Natural killer cell treated with Interleukin-12 subunit alpha and Interleukin-12 subunit beta and Interleukin-15 and Interleukin-18, amount 100 ng/mL, for 72 hours (primary cell): Measurements from ENCODE around the gene NOTCH3. TPM values are rescaled to one million over a fixed set of nuclear protein-coding genes. Genes with fewer than 3 reads are reported as not detected.
A peak's percentile ranks its signal among the peaks of the same experiment; 100 is the strongest.

ENCODE experiments used
- ATAC-seq, 2 donors: fragments of 150-1000 bp; cut with Tn5 transposase in 1 of 2; sonication (Bioruptor Pico), chemical (Tn5 transposase) in 1 of 2; 2 replicates each; pipeline ENCODE4 v1.10.0; 2021
- DNase-seq: peaks from one replicate; pipeline ENCODE4 v3.0.0; 2022; ENCODE audit warnings: low spot score
- H3K27ac Mint-ChIP-seq, 2 donors: 1 replicate in 1 of 2; 2 replicates in 1 of 2; pipeline ENCODE4 v1.8.0; 2022; ENCODE audit warnings: mixed read lengths in 2 of 2, mild to moderate bottlenecking in 1 of 2, moderate library complexity in 1 of 2
- H3K27me3 Mint-ChIP-seq, 2 donors: 1 replicate in 1 of 2; 2 replicates in 1 of 2; pipeline ENCODE4 v1.8.0; 2022; ENCODE audit warnings: mixed read lengths in 2 of 2
- H3K36me3 Mint-ChIP-seq: one replicate; pipeline ENCODE4 v1.8.0; 2022; ENCODE audit warnings: mixed read lengths
- H3K4me1 Mint-ChIP-seq, 2 donors: 1 replicate in 1 of 2; 2 replicates in 1 of 2; pipeline ENCODE4 v1.8.0; 2022; ENCODE audit warnings: low read depth in 2 of 2, mixed read lengths in 2 of 2, mild to moderate bottlenecking in 1 of 2
- H3K4me3 Mint-ChIP-seq: one replicate; pipeline ENCODE4 v1.8.0; 2022; ENCODE audit warnings: mixed read lengths
- H3K9me3 Mint-ChIP-seq: 2 replicates; pipeline ENCODE4 v1.8.0; 2022; ENCODE audit warnings: mixed read lengths
- total RNA-seq, 2 donors: library from RNA; stranded (reverse); gene quantifications; one replicate each; pipeline ENCODE4 v1.2.3, GENCODE V29; 2022

NOTCH3 gene
- total RNA-seq, 2 donors from 2014 or later = not detected

DNA sequence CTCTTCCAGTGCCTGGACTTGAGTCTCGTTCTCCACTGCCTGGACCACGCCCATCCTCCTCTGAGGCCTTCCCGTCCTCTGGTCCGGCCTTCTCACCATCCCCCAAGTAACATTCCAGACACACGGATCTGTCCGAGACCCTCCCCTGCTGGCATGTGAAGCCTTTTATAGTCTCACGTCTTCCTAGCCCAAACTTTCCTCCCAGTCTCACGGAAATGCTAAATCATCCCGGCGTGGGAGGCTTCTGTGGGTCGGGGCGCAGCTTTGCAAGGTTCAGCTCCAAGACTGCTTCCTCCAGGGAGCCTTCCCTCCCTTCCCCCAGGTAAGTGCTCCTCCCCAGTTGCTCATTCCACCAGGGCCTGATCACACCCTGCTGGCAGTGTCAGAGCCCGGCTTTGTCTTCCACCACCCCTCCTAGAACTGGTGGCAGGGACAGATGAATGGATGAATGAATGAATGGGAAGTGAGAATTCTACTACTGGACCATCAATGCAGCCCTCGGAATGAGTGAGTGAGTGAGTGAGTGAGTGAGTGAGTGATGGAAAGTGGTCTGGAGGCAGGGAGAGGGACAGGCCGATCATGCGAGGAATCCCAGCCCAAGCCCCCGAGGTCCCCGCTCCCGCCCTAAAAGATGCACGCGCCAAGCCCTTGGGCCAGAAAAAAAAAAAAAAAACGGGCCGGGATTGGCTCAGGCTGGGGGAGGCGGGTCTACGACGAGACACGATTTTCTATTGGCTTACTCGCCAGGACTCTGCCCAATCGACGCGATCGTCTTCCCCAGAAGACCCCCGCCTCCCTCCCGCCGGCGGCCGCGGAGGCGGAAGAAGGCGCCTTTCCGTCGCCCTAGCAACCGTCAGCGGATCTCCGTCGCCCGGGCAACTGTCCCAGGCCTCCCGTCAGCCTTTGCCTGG, 22.2 kb upstream of the NOTCH3 start:
- Mint-ChIP-seq H3K36me3 (no peaks in the 10 kb centered on the region), H3K4me1 (peaks cover 7 to 16% of the 10 kb centered on the region in 2 donors), H3K9me3 (no peaks in the 10 kb centered on the region), H3K27me3 (peaks cover 7 to 8% of the 10 kb centered on the region in 2 donors), H3K27ac (no peak overlapping the region), H3K4me3 (peak overlapping the region; percentile 81)
- DNase-seq (peak; percentile 94), ATAC-seq (peak; percentile 97)

DNA sequence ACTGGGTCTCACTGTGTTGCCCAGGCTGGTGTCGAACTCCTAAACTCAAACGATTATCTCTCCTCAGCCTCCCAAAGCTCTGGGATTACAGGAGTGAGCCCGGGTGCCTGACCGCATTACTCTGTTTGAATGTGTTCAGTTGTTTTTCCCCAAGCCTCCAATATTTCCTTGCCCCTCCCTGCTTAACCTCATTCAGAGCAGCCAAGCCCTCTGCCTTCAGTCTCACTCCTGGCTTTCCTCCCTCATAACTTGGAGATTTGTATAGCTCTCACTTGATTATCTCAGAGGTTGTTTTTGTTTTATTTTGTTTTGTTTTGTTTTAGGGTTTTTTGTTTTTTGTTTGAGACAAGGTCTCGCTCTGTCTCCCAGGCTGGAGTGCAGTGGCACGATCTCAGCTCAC, 20.0 kb upstream of the NOTCH3 start:
- peaks cover 7 to 16% of the 10 kb centered on the region in 2 donors for H3K4me1 Mint-ChIP-seq
- DNase-seq = no peak
- no peaks in the 10 kb centered on the region for H3K36me3 Mint-ChIP-seq
- H3K27ac Mint-ChIP-seq = no peak overlapping the region
- no peak for ATAC-seq
- H3K9me3 Mint-ChIP-seq = no peaks in the 10 kb centered on the region
- no peak overlapping the region for H3K4me3 Mint-ChIP-seq
- peaks cover 7 to 8% of the 10 kb centered on the region in 2 donors for H3K27me3 Mint-ChIP-seq

DNA sequence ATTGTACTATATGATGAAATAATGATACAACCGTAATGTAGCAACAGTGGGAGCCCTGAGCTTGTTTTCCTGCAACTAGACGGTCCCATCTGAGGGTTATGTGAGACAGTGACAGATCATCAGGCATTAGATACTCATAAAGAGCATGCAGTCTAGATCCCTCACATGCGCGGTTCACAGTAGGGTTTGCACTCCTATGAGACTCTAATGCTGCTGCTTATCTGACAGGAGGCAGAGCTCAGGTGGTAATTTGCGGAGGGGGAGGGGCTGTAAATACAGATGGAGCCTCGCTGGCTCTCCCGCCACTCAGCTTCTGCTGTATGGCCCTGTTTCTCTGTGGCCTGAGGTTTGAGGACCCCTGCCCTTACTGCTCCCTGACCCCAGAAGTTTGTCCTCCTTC, 17.7 kb upstream of the NOTCH3 start:
- Mint-ChIP-seq H3K36me3 (no peaks in the 10 kb centered on the region), H3K27me3 (peaks cover 7 to 10% of the 10 kb centered on the region in 2 donors), H3K4me3 (no peak overlapping the region), H3K9me3 (no peaks in the 10 kb centered on the region), H3K27ac (no peak overlapping the region), H3K4me1 (peaks cover 7 to 11% of the 10 kb centered on the region in 2 donors)
- no peak for DNase-seq
- no peak for ATAC-seq

DNA sequence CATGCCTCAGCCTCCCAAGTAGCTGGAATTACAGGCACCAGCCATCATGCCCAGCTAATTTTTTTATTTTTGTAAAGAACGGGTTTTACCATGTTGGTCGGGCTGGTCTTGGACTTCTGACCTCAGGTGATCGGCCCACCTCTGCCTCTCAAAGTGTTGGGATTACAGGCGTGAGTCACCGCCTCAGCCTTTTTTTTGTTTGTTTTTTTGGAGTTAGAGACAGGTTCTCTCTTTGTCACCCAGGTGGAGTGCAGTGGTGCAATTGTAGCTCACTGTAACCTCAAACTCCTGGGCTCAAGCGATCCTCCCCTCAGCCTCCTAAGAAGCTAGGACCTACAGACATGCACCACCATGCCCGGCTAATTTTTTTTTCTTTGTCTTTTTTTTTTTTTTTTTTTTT, 15.6 kb upstream of the NOTCH3 start:
- ATAC-seq = no peak
- H3K27ac Mint-ChIP-seq = no peak overlapping the region
- H3K4me1 Mint-ChIP-seq = no peaks in the 10 kb centered on the region
- no peaks in the 10 kb centered on the region for H3K36me3 Mint-ChIP-seq
- no peak overlapping the region for H3K4me3 Mint-ChIP-seq
- no peak for DNase-seq
- no peaks in the 10 kb centered on the region for H3K9me3 Mint-ChIP-seq
- peaks cover 0 to 2% of the 10 kb centered on the region in 2 donors for H3K27me3 Mint-ChIP-seq

DNA sequence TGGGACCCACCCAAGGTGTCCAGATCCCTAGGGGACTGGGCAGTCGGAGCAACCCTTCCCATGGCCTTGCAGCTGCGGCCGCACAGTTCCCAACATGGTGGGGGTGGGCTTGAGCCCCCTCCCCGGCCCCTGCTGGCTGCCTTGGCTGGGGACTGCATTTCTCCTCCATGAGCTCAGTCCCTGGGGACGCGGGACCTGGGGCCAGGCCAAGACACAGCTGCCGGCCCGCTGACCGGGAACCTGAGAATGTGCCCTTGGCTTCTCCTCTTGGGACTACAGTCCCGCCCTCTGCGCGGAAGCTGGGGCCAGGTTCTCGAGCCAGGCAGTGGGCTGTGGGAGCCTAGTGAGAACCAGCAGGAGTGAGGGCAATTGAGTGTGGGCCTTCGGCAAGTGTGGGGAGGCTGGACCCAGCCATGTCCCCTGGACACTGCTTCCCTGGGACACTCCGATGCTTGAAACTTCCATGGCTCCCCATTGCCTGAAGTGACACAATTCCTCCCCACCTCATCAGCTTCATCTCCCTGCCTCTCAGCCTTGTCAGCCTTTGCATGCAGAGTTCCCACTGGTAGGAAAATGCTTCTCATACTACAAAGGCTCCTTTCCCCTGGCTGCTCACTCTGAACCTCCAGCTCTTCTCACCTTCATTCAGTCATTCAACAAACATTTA, 13.1 kb upstream of the NOTCH3 start:
- Mint-ChIP-seq H3K4me1 (no peaks in the 10 kb centered on the region), H3K36me3 (no peaks in the 10 kb centered on the region), H3K4me3 (no peak overlapping the region), H3K9me3 (no peaks in the 10 kb centered on the region), H3K27ac (no peak overlapping the region), H3K27me3 (peaks cover 0 to 2% of the 10 kb centered on the region in 2 donors)
- DNase-seq (no peak), ATAC-seq (no peak)

DNA sequence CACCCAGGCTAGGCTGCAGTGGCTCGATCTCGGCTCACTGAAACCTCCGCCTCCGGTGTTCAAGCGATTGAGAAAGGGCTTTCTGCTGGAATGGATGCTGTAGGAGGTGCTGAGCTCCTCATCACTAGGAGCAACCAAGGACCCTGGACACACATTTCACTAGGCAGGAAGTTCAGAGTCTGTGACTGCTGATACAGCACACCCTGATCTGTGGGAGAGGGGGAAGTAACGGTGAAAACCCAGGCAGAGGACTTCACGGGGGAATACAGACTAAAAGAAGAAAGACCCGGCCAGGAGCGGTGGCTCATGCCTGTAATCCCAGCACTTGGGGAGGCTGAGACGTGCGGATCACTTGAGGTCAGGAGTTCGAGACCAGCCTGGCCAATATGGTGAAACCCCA, 11.9 kb upstream of the NOTCH3 start:
- no peak overlapping the region for H3K27ac Mint-ChIP-seq
- no peaks in the 10 kb centered on the region for H3K36me3 Mint-ChIP-seq
- ATAC-seq (no peak), DNase-seq (no peak)
- H3K4me1 Mint-ChIP-seq = no peaks in the 10 kb centered on the region
- H3K4me3 Mint-ChIP-seq = no peak overlapping the region
- peaks cover 0 to 2% of the 10 kb centered on the region in 2 donors for H3K27me3 Mint-ChIP-seq
- no peaks in the 10 kb centered on the region for H3K9me3 Mint-ChIP-seq

DNA sequence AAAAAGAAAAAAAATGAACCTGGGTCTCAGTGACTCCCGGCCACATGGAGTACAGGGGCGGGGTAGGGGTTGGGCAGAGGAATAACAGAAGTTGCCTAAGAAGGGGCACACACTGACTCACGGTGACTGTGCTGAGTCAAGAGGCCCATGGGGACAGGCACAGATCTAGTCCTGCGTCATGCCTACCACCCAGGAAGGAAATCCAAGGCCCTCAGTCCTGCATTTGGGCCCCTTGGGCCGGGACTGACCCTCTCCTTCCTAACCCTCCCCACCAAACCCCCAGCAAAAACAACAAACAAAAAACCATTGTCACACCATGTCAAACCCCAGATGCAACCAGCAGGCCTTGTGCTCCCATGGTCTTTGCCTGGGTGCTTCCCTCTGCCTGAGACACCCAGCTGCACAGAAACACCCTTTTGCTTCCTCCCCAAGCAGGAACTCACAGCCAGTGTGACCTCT, 9.6 kb upstream of the NOTCH3 start:
- Mint-ChIP-seq H3K9me3 (no peaks in the 10 kb centered on the region), H3K27me3 (peaks cover 5 to 11% of the 10 kb centered on the region in 2 donors), H3K4me3 (no peak overlapping the region), H3K27ac (no peak overlapping the region), H3K4me1 (no peaks in the 10 kb centered on the region), H3K36me3 (no peaks in the 10 kb centered on the region)
- ATAC-seq = peak; percentile 48 to 60
- DNase-seq = no peak

DNA sequence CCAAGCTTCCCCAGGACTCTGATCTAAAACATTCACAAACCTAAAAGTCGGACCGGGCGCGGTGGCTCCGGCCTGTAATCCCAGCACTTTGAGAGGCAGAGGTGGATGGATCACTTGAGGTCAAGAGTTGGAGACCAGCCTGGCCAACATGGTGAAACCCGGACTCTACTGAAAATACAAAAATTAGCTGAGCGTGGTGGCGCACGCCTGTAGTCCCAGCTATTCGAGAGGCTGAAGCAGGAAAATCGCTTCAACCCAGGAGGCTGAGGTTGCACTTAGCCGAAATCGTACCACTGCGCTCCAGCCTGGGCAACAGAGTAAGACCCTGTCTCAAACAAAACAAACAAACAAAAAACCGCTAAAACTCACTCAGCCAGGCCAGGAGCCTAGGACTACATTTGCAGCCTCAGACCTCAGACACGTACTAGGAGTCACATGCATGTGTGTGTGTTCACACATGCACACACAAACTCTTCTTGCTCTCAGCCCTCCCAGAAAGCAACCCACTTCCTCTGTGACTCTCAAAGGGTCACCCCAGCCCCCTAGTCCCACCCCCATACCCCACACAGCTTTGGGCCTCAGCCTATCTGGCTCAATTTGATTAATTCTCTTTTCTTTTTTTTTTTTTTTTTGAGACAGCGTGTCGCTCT, 704 bp upstream of the NOTCH3 start:
- H3K9me3 Mint-ChIP-seq = no peaks in the 10 kb centered on the region
- ATAC-seq = no peak
- no peak overlapping the region for H3K4me3 Mint-ChIP-seq
- H3K4me1 Mint-ChIP-seq = peaks cover 9 to 11% of the 10 kb centered on the region in 2 donors
- peaks cover 33 to 42% of the 10 kb centered on the region in 2 donors for H3K27me3 Mint-ChIP-seq
- H3K36me3 Mint-ChIP-seq = no peaks in the 10 kb centered on the region
- no peak overlapping the region for H3K27ac Mint-ChIP-seq
- DNase-seq = no peak

DNA sequence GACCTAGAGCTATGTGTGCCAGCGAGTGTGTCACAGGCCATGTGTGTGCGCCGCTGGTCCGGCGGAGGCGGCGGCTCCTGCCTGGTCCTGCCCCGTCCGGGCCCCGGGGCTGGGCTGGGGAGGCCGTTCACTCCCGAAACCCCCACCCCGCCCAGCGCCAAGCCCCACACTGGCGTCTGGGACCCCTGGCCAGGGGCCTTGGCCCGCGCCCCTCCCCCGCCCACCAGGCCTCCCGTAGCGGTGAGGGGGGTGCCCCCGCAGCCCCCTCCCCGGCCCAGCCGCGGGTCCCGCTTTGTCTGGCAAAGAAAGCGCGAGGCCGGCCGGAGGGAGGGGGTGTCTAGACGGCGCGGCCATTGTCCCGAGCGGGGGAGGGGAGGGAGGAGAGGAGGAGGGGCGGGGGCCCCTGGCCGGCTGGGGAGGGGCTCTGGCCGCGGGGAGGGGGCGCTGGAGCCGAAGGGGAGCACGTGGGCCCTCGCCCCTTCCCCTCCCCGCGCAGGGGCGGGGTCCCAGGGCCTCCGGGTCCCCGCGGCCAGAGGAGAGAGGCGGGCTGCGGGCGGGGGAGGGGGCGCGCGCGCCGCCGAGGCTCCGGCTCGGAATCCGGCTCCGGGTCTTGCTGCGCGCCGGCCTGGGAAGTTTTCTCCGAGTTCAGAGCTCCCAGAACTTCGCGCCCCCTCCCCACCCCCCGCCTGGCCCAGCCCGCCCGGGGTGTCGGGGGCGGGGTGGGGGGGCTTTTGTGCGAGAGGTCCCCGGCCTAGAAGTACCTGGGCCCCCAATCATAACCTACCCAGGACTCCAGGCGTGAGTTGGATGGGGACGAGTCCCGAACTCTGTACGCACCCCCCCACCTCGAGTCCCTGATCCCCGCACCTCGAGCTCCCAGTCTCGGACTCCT, 888 bp downstream of the NOTCH3 start:
- H3K27ac Mint-ChIP-seq = no peak overlapping the region
- no peaks in the 10 kb centered on the region for H3K9me3 Mint-ChIP-seq
- peaks cover 9 to 12% of the 10 kb centered on the region in 2 donors for H3K4me1 Mint-ChIP-seq
- ATAC-seq (no peak), DNase-seq (no peak)
- no peak overlapping the region for H3K4me3 Mint-ChIP-seq
- H3K36me3 Mint-ChIP-seq = no peaks in the 10 kb centered on the region
- H3K27me3 Mint-ChIP-seq = peaks cover 32 to 37% of the 10 kb centered on the region in 2 donors

DNA sequence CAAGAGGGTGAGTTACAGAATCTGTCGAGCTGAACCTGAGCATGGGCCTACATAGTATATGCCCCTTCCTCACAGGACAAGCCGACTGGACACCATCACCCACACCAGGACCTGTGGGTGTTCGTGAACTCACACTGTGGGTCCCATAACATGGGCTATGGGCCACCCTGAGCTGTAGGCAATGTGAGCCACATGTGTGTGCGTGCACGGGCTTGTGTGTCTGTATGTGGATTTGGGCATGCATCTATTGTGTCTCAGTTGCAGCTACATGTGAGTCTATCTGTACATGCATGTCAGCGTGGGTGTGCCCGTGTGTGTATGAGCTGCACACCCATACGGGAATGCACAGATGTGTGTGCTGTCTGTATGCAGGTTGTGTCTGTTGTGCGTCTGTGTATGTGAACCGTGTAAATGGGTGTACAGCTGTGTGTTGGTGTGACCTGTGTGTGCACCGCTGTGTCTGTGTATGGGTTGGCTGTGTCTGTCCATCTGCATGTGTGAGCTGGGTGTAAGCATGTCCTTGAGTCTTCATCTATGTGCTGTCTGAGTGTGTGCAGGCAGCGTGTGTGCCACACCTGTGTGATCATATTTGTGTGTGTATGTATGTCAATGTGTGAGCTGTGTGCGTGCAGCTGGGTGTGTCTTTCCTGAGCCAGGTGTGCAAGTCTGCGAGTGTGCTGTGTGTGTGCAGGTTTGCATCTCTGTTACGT, 1.7 kb downstream of the NOTCH3 start:
- ATAC-seq (no peak), DNase-seq (no peak)
- Mint-ChIP-seq H3K36me3 (no peaks in the 10 kb centered on the region), H3K4me3 (peak overlapping the region; percentile 3), H3K27ac (no peak overlapping the region), H3K9me3 (no peaks in the 10 kb centered on the region), H3K4me1 (peaks cover 16 to 19% of the 10 kb centered on the region in 2 donors), H3K27me3 (peaks cover 39 to 45% of the 10 kb centered on the region in 2 donors)

DNA sequence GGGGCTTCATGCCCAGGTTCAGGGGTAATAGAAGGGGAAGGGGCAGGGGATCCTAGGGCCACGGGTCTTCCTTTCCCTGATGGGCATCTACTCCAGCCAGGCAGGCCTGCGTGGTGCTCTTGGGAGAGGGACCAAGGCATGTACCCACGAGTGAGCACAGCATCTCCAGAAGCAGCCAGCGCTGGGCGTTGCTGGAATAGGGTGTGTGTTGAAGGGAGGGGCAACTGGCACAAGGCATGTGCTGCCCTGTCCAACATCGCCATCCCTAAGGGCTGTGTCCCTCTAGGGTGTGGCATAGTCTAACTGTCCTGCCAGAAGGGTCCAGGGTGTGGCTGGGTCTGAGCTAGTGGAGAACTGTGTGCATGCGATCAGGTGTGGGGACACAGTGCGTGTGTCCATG, 2.9 kb downstream of the NOTCH3 start:
- H3K27ac Mint-ChIP-seq = no peak overlapping the region
- no peaks in the 10 kb centered on the region for H3K9me3 Mint-ChIP-seq
- ATAC-seq = peak; percentile 8 to 13
- no peaks in the 10 kb centered on the region for H3K36me3 Mint-ChIP-seq
- no peak for DNase-seq
- peaks cover 40 to 45% of the 10 kb centered on the region in 2 donors for H3K27me3 Mint-ChIP-seq
- no peak overlapping the region for H3K4me3 Mint-ChIP-seq
- H3K4me1 Mint-ChIP-seq = peaks cover 16 to 19% of the 10 kb centered on the region in 2 donors

DNA sequence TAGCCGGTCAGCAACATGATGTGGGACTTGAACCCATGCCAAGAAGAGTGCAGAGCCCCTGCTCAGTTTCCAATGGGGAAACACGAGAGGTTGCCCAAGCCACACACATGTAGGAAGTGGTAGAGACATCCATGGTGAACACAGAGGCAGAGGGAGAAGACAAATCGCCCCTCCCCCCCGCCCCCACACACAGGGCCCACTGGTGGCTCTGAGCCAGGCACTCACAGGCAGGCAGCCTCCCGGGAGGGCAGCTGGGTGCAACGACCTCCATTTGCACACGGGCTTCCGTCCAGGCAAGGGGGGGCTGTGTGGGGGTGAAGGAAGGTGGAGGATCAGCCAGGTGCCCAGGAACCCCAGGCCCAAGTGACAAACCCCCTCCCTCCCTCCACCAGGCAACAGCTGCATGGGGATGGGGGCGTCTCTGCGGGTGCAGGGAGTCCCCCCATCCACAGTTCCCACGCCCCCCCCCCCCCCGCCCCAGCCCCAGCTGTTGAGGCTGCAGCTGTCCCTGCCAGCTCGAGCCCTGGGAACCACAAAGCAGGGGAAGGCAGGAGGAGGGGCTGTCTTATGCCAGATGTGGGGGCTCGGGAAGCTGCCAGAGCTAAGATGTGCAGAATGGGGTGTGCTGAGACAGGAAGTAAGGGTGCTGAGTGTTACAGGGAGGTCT, 3.4 kb downstream of the NOTCH3 start:
- Mint-ChIP-seq H3K4me3 (no peak overlapping the region), H3K36me3 (no peaks in the 10 kb centered on the region), H3K4me1 (peaks cover 16 to 19% of the 10 kb centered on the region in 2 donors), H3K27ac (no peak overlapping the region), H3K27me3 (peaks cover 37 to 40% of the 10 kb centered on the region in 2 donors), H3K9me3 (no peaks in the 10 kb centered on the region)
- DNase-seq (no peak), ATAC-seq (no peak)
